Thymus (tissue), 11 donors: ENCODE data around the gene ENPP4. TPM values are rescaled to one million over a fixed set of nuclear protein-coding genes. Genes with fewer than 3 reads are reported as not detected.

Experiments
- DNase-seq, 9 donors: peaks; one replicate each; pipeline ENCODE4 v3.0.0-alpha.2; 2013; ENCODE audit warnings: low spot score in 9 of 9, low read depth in 6 of 9, missing footprints in 1 of 9
- H3K27ac ChIP-seq, 2 donors: one replicate each; pipeline ENCODE4 v1.5.1; 2013; ENCODE audit warnings: control low read depth in 1 of 2, low read depth in 1 of 2, low read length in 1 of 2, mild to moderate bottlenecking in 1 of 2, moderate library complexity in 1 of 2
- H3K27me3 ChIP-seq, 2 donors: one replicate each; pipeline ENCODE4 v1.5.1; 2013; ENCODE audit warnings: low read length in 1 of 2; ENCODE audit not compliant: control insufficient read depth in 2 of 2, insufficient read depth in 1 of 2
- H3K36me3 ChIP-seq, 2 donors: one replicate each; pipeline ENCODE4 v1.5.1; 2013; ENCODE audit warnings: low read length in 1 of 2, mild to moderate bottlenecking in 1 of 2, moderate library complexity in 1 of 2; ENCODE audit not compliant: control insufficient read depth in 2 of 2, insufficient read depth in 2 of 2
- H3K4me1 ChIP-seq, 2 donors: one replicate each; pipeline ENCODE4 v1.5.1; 2013; ENCODE audit warnings: low read length in 2 of 2; ENCODE audit not compliant: control insufficient read depth in 2 of 2, insufficient read depth in 2 of 2
- H3K4me3 ChIP-seq, 2 donors: one replicate each; pipeline ENCODE4 v1.5.1; 2013; ENCODE audit warnings: low read length in 2 of 2, control low read depth in 1 of 2, mild to moderate bottlenecking in 1 of 2
- H3K9me3 ChIP-seq, 2 donors: one replicate each; pipeline ENCODE4 v1.5.1; 2013; ENCODE audit warnings: low read length in 1 of 2, mild to moderate bottlenecking in 1 of 2; ENCODE audit not compliant: control insufficient read depth in 2 of 2, insufficient read depth in 1 of 2
- WGBS: extraction: QIAGEN DNeasy Blood & Tissue Kit; methylation state at CpG from one replicate; pipeline ENCODE4 v1.1.7; 2013; 5-methylcytosine and 5-hydroxymethylcytosine counted together
- polyA plus RNA-seq: library from polyadenylated mRNA; stranded (reverse); fragments of 200-250 nt; gene quantifications from one replicate; pipeline ENCODE4 v1.2.3, GENCODE V29; 2013
- total RNA-seq: library from RNA; stranded (reverse); fragments of 120-200 nt; gene quantifications from one replicate; pipeline ENCODE4 v1.2.4, GENCODE V29; 2013
- donor health status: healthy.

ENPP4 gene
- total and polyA plus RNA-seq, 2 donors, result 13.6 to 18.1 TPM

- Histone ChIP-seq H3K27ac (peak overlapping the region in 1 of 2 donors; percentile 81), H3K36me3 (no peaks in the 10 kb centered on the region), H3K9me3 (no peaks in the 10 kb centered on the region), H3K27me3 (peaks cover 0 to 3% of the 10 kb centered on the region in 2 donors), H3K4me3 (no peak overlapping the region), H3K4me1 (peaks cover 17 to 29% of the 10 kb centered on the region in 2 donors)
- DNase-seq, result peak in 7 of 9 donors; percentile 47 to 86 (median 62)
- 50% methylated on average over 4 of the region's 4 CpGs for WGBS
Observed at GRCh38 chr6:46175446-46175845, 45.7 kb downstream of the ENPP4 start.

- Histone ChIP-seq H3K9me3 (no peaks in the 10 kb centered on the region), H3K4me1 (peaks cover 16 to 26% of the 10 kb centered on the region in 2 donors), H3K27me3 (peaks cover 0 to 3% of the 10 kb centered on the region in 2 donors), H3K4me3 (no peak overlapping the region), H3K36me3 (no peaks in the 10 kb centered on the region), H3K27ac (peak overlapping the region; percentile 72 to 81)
- 74% methylated on average over 3 of the region's 3 CpGs for WGBS
- DNase-seq, result peak in 3 of 9 donors; percentile 1 to 38 (median 13)
Observed at GRCh38 chr6:46175976-46176375, 46.2 kb downstream of the ENPP4 start.

GRCh38 chr6:46184114-46184513 lies 54.3 kb downstream of the ENPP4 start:
- DNase-seq, result no peak
- H3K4me3 ChIP-seq, result no peak overlapping the region
- H3K27me3 ChIP-seq, result no peaks in the 10 kb centered on the region
- no peaks in the 10 kb centered on the region for H3K4me1 ChIP-seq
- H3K27ac ChIP-seq, result no peak overlapping the region
- no peaks in the 10 kb centered on the region for H3K36me3 ChIP-seq
- 96% methylated on average over 4 of the region's 4 CpGs for WGBS
- no peaks in the 10 kb centered on the region for H3K9me3 ChIP-seq

- no peaks in the 10 kb centered on the region for H3K4me1 ChIP-seq
- H3K4me3 ChIP-seq, result no peak overlapping the region
- no peak for DNase-seq
- no peaks in the 10 kb centered on the region for H3K27me3 ChIP-seq
- WGBS, result 95% methylated on average over 1 of the region's 1 CpG
- no peaks in the 10 kb centered on the region for H3K9me3 ChIP-seq
- no peak overlapping the region for H3K27ac ChIP-seq
- H3K36me3 ChIP-seq, result no peaks in the 10 kb centered on the region
Observed at GRCh38 chr6:46186583-46186982, 56.8 kb downstream of the ENPP4 start.

- Histone ChIP-seq H3K9me3 (no peaks in the 10 kb centered on the region), H3K4me1 (no peaks in the 10 kb centered on the region), H3K27me3 (no peaks in the 10 kb centered on the region), H3K27ac (no peak overlapping the region), H3K36me3 (no peaks in the 10 kb centered on the region), H3K4me3 (no peak overlapping the region)
- 98% methylated on average over 4 of the region's 4 CpGs for WGBS
- no peak for DNase-seq
Observed at GRCh38 chr6:46189726-46190125, 59.9 kb downstream of the ENPP4 start.

DNA sequence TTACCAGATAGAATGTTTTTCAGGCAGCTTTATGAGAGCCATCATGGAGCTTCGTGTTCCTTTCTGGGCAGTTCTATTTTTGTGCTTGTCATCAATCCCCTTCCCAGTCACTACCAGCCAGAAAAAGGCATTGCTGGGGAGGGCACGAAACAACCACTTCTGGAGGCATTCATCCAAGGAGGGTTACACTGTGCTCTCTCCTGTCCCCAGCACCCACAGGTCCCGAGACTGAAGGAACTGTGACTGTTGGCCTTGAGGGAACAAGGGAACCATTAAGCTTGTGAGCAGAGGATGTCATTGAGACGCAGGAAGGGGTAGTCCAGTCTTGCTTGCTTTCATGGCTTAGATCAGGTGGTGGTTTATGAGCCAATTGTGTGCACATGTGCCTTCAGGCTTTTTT lies 61.1 kb downstream of the ENPP4 start:
- Histone ChIP-seq H3K4me1 (no peaks in the 10 kb centered on the region), H3K9me3 (no peaks in the 10 kb centered on the region), H3K36me3 (no peaks in the 10 kb centered on the region), H3K27ac (no peak overlapping the region), H3K27me3 (no peaks in the 10 kb centered on the region), H3K4me3 (no peak overlapping the region)
- DNase-seq, result no peak
- 95% methylated on average over 4 of the region's 4 CpGs for WGBS

- Histone ChIP-seq H3K36me3 (no peaks in the 10 kb centered on the region), H3K27ac (no peak overlapping the region), H3K4me1 (no peaks in the 10 kb centered on the region), H3K27me3 (no peaks in the 10 kb centered on the region), H3K9me3 (no peaks in the 10 kb centered on the region), H3K4me3 (no peak overlapping the region)
- WGBS, result 96% methylated on average over 1 of the region's 1 CpG
- no peak for DNase-seq
Observed at GRCh38 chr6:46191961-46192360, 62.2 kb downstream of the ENPP4 start.

Other genes starting within 250 kb of the ENPP4 start
- gene CLIC5, start 114.1 kb upstream of the ENPP4 start, total RNA-seq, result 0.85 TPM
- gene CLIC5, start 114.1 kb upstream of the ENPP4 start, polyA plus RNA-seq, result 2.1 TPM
- 4.9 TPM for gene ENPP5, start 41.0 kb downstream of the ENPP4 start, total RNA-seq
- 21.2 TPM for gene ENPP5, start 41.0 kb downstream of the ENPP4 start, polyA plus RNA-seq